Nephron progenitor cell (in vitro differentiated cells): Measurements from ENCODE around the gene ZNF385C.

Experiments used
- DNase-seq: peaks from one replicate; pipeline ENCODE4 v3.0.0; 2021
- H3K27ac Mint-ChIP-seq: 2 replicates; pipeline ENCODE4 v1.8.0; 2021; ENCODE audit warnings: mild to moderate bottlenecking, moderate library complexity, mixed read lengths
- H3K27me3 Mint-ChIP-seq: 2 replicates; pipeline ENCODE4 v1.8.0; 2021; ENCODE audit warnings: mild to moderate bottlenecking, low read depth, mixed read lengths; ENCODE audit not compliant: poor library complexity
- H3K36me3 Mint-ChIP-seq: 2 replicates; pipeline ENCODE4 v1.8.0; 2021; ENCODE audit warnings: low read depth, mixed read lengths
- H3K4me1 Mint-ChIP-seq: 2 replicates; pipeline ENCODE4 v1.8.0; 2021; ENCODE audit warnings: mixed read lengths
- H3K4me3 Mint-ChIP-seq: 2 replicates; pipeline ENCODE4 v1.8.0; 2021; ENCODE audit warnings: mild to moderate bottlenecking, moderate library complexity, mixed read lengths
- H3K9me3 Mint-ChIP-seq: 2 replicates; pipeline ENCODE4 v1.8.0; 2021; ENCODE audit warnings: mild to moderate bottlenecking, moderate library complexity, mixed read lengths
- TF ChIP-seq, protein P1 (sequence below): fragments of 200-600 bp; sonication (generic); IDR thresholded peaks from 2 replicates; pipeline ENCODE4 v1.5.0; 2021; ENCODE audit warnings: antibody characterized with exemption

The ZNF385C gene

DNA sequence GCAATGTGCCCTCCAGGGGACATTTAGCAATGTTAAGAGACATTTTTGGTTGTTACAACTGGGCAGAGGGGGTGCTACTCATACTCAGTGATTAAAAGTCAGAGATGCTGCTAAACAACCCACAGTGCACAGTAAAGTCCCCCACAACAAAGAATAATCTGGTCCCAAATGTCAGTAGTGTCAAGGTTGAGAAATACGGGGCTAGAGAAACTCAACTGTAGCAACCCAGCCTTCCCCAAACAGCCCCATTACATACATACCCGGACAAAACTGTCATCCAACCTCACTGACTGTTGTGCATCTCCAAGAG is 101.5 kb downstream of the ZNF385C start:
- H3K27ac Mint-ChIP-seq = peak overlapping the region; percentile 46
- no peak for DNase-seq
- no peaks in the 10 kb centered on the region for H3K27me3 Mint-ChIP-seq
- peaks cover 5% of the 10 kb centered on the region for H3K4me1 Mint-ChIP-seq
- peaks cover 68% of the 10 kb centered on the region for H3K36me3 Mint-ChIP-seq
- no peak overlapping the region for H3K4me3 Mint-ChIP-seq
- TF ChIP-seq, protein P1, sequence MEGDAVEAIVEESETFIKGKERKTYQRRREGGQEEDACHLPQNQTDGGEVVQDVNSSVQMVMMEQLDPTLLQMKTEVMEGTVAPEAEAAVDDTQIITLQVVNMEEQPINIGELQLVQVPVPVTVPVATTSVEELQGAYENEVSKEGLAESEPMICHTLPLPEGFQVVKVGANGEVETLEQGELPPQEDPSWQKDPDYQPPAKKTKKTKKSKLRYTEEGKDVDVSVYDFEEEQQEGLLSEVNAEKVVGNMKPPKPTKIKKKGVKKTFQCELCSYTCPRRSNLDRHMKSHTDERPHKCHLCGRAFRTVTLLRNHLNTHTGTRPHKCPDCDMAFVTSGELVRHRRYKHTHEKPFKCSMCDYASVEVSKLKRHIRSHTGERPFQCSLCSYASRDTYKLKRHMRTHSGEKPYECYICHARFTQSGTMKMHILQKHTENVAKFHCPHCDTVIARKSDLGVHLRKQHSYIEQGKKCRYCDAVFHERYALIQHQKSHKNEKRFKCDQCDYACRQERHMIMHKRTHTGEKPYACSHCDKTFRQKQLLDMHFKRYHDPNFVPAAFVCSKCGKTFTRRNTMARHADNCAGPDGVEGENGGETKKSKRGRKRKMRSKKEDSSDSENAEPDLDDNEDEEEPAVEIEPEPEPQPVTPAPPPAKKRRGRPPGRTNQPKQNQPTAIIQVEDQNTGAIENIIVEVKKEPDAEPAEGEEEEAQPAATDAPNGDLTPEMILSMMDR = no peak
- no peaks in the 10 kb centered on the region for H3K9me3 Mint-ChIP-seq

DNA sequence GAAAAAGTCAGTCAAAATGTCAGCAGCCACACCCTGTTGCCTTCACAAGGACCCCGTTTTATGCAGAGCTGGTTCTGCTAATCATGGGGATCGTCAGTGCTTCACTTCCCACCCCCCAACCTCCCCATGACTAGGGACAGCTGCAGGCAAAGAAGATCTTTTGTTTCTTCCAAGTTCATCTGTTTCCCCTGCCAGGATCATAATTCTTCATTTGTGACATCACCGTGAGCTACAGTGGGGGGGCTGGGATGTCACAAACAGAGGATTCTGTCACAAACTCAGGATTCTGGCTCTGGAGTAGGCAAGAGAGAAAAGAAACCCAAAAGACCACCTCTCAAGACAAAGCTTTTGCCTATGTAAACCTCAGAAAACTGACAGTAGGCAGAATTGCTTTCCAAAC is 105.7 kb downstream of the ZNF385C start:
- Mint-ChIP-seq H3K27me3 (no peaks in the 10 kb centered on the region), H3K9me3 (no peaks in the 10 kb centered on the region), H3K36me3 (peaks cover 78% of the 10 kb centered on the region), H3K27ac (peak overlapping the region; percentile 8), H3K4me3 (no peak overlapping the region), H3K4me1 (peaks cover 5% of the 10 kb centered on the region)
- no peak for DNase-seq
- TF ChIP-seq, protein P1 = no peak

GRCh38 chr17:41989702-41990419 is 108.4 kb downstream of the ZNF385C start:
- Mint-ChIP-seq H3K4me3 (no peak overlapping the region), H3K27me3 (no peaks in the 10 kb centered on the region), H3K27ac (no peak overlapping the region), H3K9me3 (no peaks in the 10 kb centered on the region), H3K36me3 (peaks cover 78% of the 10 kb centered on the region), H3K4me1 (no peaks in the 10 kb centered on the region)
- DNase-seq = no peak
- TF ChIP-seq, protein P1 = no peak

- H3K9me3 Mint-ChIP-seq = no peaks in the 10 kb centered on the region
- H3K27ac Mint-ChIP-seq = peak overlapping the region; percentile 40
- no peaks in the 10 kb centered on the region for H3K27me3 Mint-ChIP-seq
- H3K4me3 Mint-ChIP-seq = no peak overlapping the region
- TF ChIP-seq, protein P1 = no peak
- peaks cover 81% of the 10 kb centered on the region for H3K36me3 Mint-ChIP-seq
- DNase-seq = no peak
- H3K4me1 Mint-ChIP-seq = peaks cover 8% of the 10 kb centered on the region
Observed at GRCh38 chr17:41988418-41988817, 109.9 kb downstream of the ZNF385C start.

GRCh38 chr17:41987642-41988041 is 110.6 kb downstream of the ZNF385C start:
- H3K4me1 Mint-ChIP-seq = peaks cover 10% of the 10 kb centered on the region
- H3K27me3 Mint-ChIP-seq = no peaks in the 10 kb centered on the region
- H3K4me3 Mint-ChIP-seq = no peak overlapping the region
- TF ChIP-seq, protein P1 = no peak
- peak overlapping the region; percentile 18 for H3K27ac Mint-ChIP-seq
- H3K9me3 Mint-ChIP-seq = no peaks in the 10 kb centered on the region
- peaks cover 76% of the 10 kb centered on the region for H3K36me3 Mint-ChIP-seq
- no peak for DNase-seq

GRCh38 chr17:41986634-41987033 is 111.6 kb downstream of the ZNF385C start:
- H3K9me3 Mint-ChIP-seq = no peaks in the 10 kb centered on the region
- peaks cover 17% of the 10 kb centered on the region for H3K4me1 Mint-ChIP-seq
- no peak overlapping the region for H3K4me3 Mint-ChIP-seq
- TF ChIP-seq, protein P1 = no peak
- peaks cover 80% of the 10 kb centered on the region for H3K36me3 Mint-ChIP-seq
- DNase-seq = no peak
- no peaks in the 10 kb centered on the region for H3K27me3 Mint-ChIP-seq
- H3K27ac Mint-ChIP-seq = no peak overlapping the region
